H9 (cell line): ENCODE results near the gene TMEM198. TPM values are rescaled to one million over a fixed set of nuclear protein-coding genes. Genes with fewer than 3 reads are reported as not detected.

ENCODE experiments used
- DNase-seq: peaks from one replicate; pipeline ENCODE4 v3.0.0-alpha.2; 2017
- H2AFZ ChIP-seq: one replicate; pipeline ENCODE4 v1.6.1; 2013; ENCODE audit warnings: mild to moderate bottlenecking, low read length, control low read depth, moderate library complexity
- H2AK5ac ChIP-seq: 2 replicates; pipeline ENCODE4 v1.6.1; 2013; ENCODE audit warnings: low read length, control low read depth, mixed read lengths; ENCODE audit not compliant: insufficient read length
- H2BK120ac ChIP-seq: one replicate; pipeline ENCODE4 v1.6.1; 2013; ENCODE audit warnings: low read depth, mild to moderate bottlenecking, low read length, control low read depth, inconsistent platforms; ENCODE audit not compliant: poor library complexity, severe bottlenecking
- H2BK12ac ChIP-seq: 2 replicates; pipeline ENCODE4 v1.6.1; 2013; ENCODE audit warnings: low read length, control low read depth, mixed read lengths, low read depth; ENCODE audit not compliant: insufficient read length
- H2BK15ac ChIP-seq: 2 replicates; pipeline ENCODE4 v1.6.1; 2013; ENCODE audit warnings: low read depth, low read length, control low read depth
- H2BK20ac ChIP-seq: one replicate; pipeline ENCODE4 v1.6.1; 2013; ENCODE audit warnings: low read depth, mild to moderate bottlenecking, low read length, control low read depth, inconsistent platforms; ENCODE audit not compliant: poor library complexity, severe bottlenecking
- H2BK5ac ChIP-seq: 2 replicates; pipeline ENCODE4 v1.6.1; 2013; ENCODE audit warnings: low read length, control low read depth, mixed read lengths; ENCODE audit not compliant: insufficient read length
- H3K14ac ChIP-seq: 2 replicates; pipeline ENCODE4 v1.6.1; 2013; ENCODE audit warnings: low read length, control low read depth; ENCODE audit not compliant: insufficient read depth
- H3K18ac ChIP-seq: 2 replicates; pipeline ENCODE4 v1.6.1; 2013; ENCODE audit warnings: low read depth, mild to moderate bottlenecking, mixed read lengths, low read length, control low read depth; ENCODE audit not compliant: insufficient read length
- H3K23ac ChIP-seq: 2 replicates; pipeline ENCODE4 v1.6.1; 2013; ENCODE audit warnings: low read length, control low read depth, mixed read lengths, low read depth; ENCODE audit not compliant: insufficient read length
- H3K23me2 ChIP-seq: 2 replicates; pipeline ENCODE4 v1.6.1; 2013; ENCODE audit warnings: low read depth, mild to moderate bottlenecking, mixed read lengths, low read length, control low read depth; ENCODE audit not compliant: insufficient read length, poor library complexity, severe bottlenecking
- H3K27ac ChIP-seq: 2 replicates; pipeline ENCODE4 v1.5.1; 2013; ENCODE audit warnings: low read length, control low read depth, mixed read lengths, low read depth; ENCODE audit not compliant: insufficient read length
- H3K27me3 ChIP-seq: 2 replicates; pipeline ENCODE4 v1.6.1; 2013; ENCODE audit warnings: low read length, control low read depth, inconsistent platforms; ENCODE audit not compliant: insufficient read depth
- H3K4ac ChIP-seq: 2 replicates; pipeline ENCODE4 v1.6.1; 2013; ENCODE audit warnings: low read depth, mild to moderate bottlenecking, control low read depth, inconsistent platforms, low read length, moderate library complexity
- H3K4me1 ChIP-seq: 2 replicates; pipeline ENCODE4 v1.6.1; 2013; ENCODE audit warnings: low read length, control low read depth, inconsistent platforms; ENCODE audit not compliant: insufficient read depth
- H3K4me2 ChIP-seq: 2 replicates; pipeline ENCODE4 v1.6.1; 2013; ENCODE audit warnings: low read length, control low read depth, mixed read lengths; ENCODE audit not compliant: insufficient read length, insufficient read depth
- H3K56ac ChIP-seq: 2 replicates; pipeline ENCODE4 v1.6.1; 2013; ENCODE audit warnings: low read depth, mild to moderate bottlenecking, mixed read lengths, low read length, control low read depth; ENCODE audit not compliant: insufficient read length
- H3K79me1 ChIP-seq: 2 replicates; pipeline ENCODE4 v1.6.1; 2013; ENCODE audit warnings: low read depth, mild to moderate bottlenecking, moderate library complexity, low read length, control low read depth, inconsistent platforms; ENCODE audit not compliant: insufficient read depth, poor library complexity, severe bottlenecking
- H3K79me2 ChIP-seq: 2 replicates; pipeline ENCODE4 v1.6.1; 2013; ENCODE audit warnings: low read length, control low read depth, inconsistent platforms; ENCODE audit not compliant: insufficient read depth
- H3K9ac ChIP-seq: 2 replicates; pipeline ENCODE4 v1.6.1; 2013; ENCODE audit warnings: low read length, control low read depth, mixed read lengths; ENCODE audit not compliant: insufficient read length; ENCODE audit errors: extremely low read depth
- H3K9me3 ChIP-seq: one replicate; pipeline ENCODE4 v1.6.1; 2013; ENCODE audit warnings: low read depth, low read length, inconsistent platforms; ENCODE audit not compliant: control insufficient read depth
- H3T11ph ChIP-seq: one replicate; pipeline ENCODE4 v1.6.1; 2013; ENCODE audit warnings: mild to moderate bottlenecking, low read length, control low read depth, inconsistent platforms
- H4K20me1 ChIP-seq: one replicate; pipeline ENCODE4 v1.6.1; 2013; ENCODE audit not compliant: control insufficient read depth, insufficient read length, insufficient read depth
- H4K5ac ChIP-seq: 2 replicates; pipeline ENCODE4 v1.6.1; 2013; ENCODE audit warnings: low read depth, mild to moderate bottlenecking, mixed read lengths, low read length, control low read depth; ENCODE audit not compliant: insufficient read length
- H4K8ac ChIP-seq: replicated peaks from 2 replicates; pipeline ENCODE4 v1.6.1; 2013; ENCODE audit warnings: low read length, control low read depth, mixed read lengths, low read depth; ENCODE audit not compliant: insufficient read length
- H4K91ac ChIP-seq: 2 replicates; pipeline ENCODE4 v1.6.1; 2013; ENCODE audit warnings: low read depth, mild to moderate bottlenecking, moderate library complexity, mixed read lengths, low read length, control low read depth; ENCODE audit not compliant: insufficient read length
- H3K27ac Mint-ChIP-seq, 3 experiments: 2 replicates in 2 of 3; 3 replicates in 1 of 3; pipeline ENCODE4 v1.8.0; 2020 to 2021; ENCODE audit warnings: mixed read lengths in 3 of 3, mild to moderate bottlenecking in 1 of 3, moderate library complexity in 1 of 3
- H3K27me3 Mint-ChIP-seq: 2 replicates; pipeline ENCODE4 v1.8.0; 2021; ENCODE audit warnings: low read depth, mild to moderate bottlenecking, moderate library complexity, mixed read lengths
- H3K36me3 Mint-ChIP-seq, 3 experiments: 2 replicates in 2 of 3; 3 replicates in 1 of 3; pipeline ENCODE4 v1.8.0; 2020 to 2021; ENCODE audit warnings: low read depth in 3 of 3, mixed read lengths in 3 of 3; ENCODE audit not compliant: insufficient read depth in 1 of 3
- H3K4me1 Mint-ChIP-seq, 2 experiments: 2 replicates each; pipeline ENCODE4 v1.8.0; 2020; ENCODE audit warnings: mixed read lengths in 2 of 2
- H3K4me3 Mint-ChIP-seq, 2 experiments: 2 replicates in 1 of 2; 3 replicates in 1 of 2; pipeline ENCODE4 v1.8.0; 2020 to 2021; ENCODE audit warnings: mild to moderate bottlenecking in 2 of 2, mixed read lengths in 2 of 2, moderate library complexity in 1 of 2
- H3K9me3 Mint-ChIP-seq, 2 experiments: 2 replicates in 1 of 2; 3 replicates in 1 of 2; pipeline ENCODE4 v1.8.0; 2020; ENCODE audit warnings: mild to moderate bottlenecking in 2 of 2, mixed read lengths in 2 of 2, moderate library complexity in 1 of 2
- WGBS: extraction: QIAGEN DNeasy Blood & Tissue Kit; methylation state at CpG from one replicate; pipeline ENCODE4 v1.1.7; 2013; ENCODE audit warnings: missing lambda C conversion rate, low lambda C conversion rate, mixed read lengths; ENCODE audit not compliant: insufficient read length; ENCODE audit errors: extremely low coverage; 5-methylcytosine and 5-hydroxymethylcytosine counted together
- total RNA-seq: library from RNA; stranded (reverse); gene quantifications from 2 replicates; pipeline ENCODE4 v1.2.1, GENCODE V29; 2021
- TF ChIP-seq, protein P1 (sequence below): fragments of 200-600 bp; sonication (generic); conservative IDR thresholded peaks from 3 replicates; pipeline ENCODE4 v1.8.0; 2021; ENCODE audit warnings: antibody characterized with exemption, mild to moderate bottlenecking

Gene TMEM198
- total RNA-seq, 1 experiment from 2014 or later: 7.7 TPM

GRCh38 chr2:219524817-219525216 lies 19.0 kb upstream of the TMEM198 start:
- no peak overlapping the region for H2BK15ac ChIP-seq
- H4K8ac ChIP-seq: no peak overlapping the region
- WGBS: no CpG with 5 or more reads among the region's 2 CpGs
- H2BK120ac ChIP-seq: no peak overlapping the region
- no peak overlapping the region for H3K56ac ChIP-seq
- H2BK5ac ChIP-seq: no peak overlapping the region
- Mint-ChIP-seq H3K27ac (no peak overlapping the region), H3K9me3 (no peaks in the 10 kb centered on the region), H3K4me1 (peaks cover 53 to 65% of the 10 kb centered on the region in 2 experiments), H3K36me3 (no peaks in the 10 kb centered on the region), H3K4me3 (no peak overlapping the region), H3K27me3 (peaks cover 54% of the 10 kb centered on the region)
- no peaks in the 10 kb centered on the region; the same call in 1 of the 2 replicates for H3K27me3 ChIP-seq
- H3K14ac ChIP-seq: no peak overlapping the region
- H3K79me2 ChIP-seq: no peaks in the 10 kb centered on the region
- no peak overlapping the region for H3T11ph ChIP-seq
- no peak overlapping the region for H2BK20ac ChIP-seq
- no peak overlapping the region for H2AK5ac ChIP-seq
- H4K91ac ChIP-seq: no peak overlapping the region
- no peaks in the 10 kb centered on the region for H3K9me3 ChIP-seq
- no peak overlapping the region for H3K27ac ChIP-seq
- DNase-seq: no peak
- H3K23me2 ChIP-seq: peaks cover 4% of the 10 kb centered on the region
- no peaks in the 10 kb centered on the region for H4K20me1 ChIP-seq
- H3K79me1 ChIP-seq: no peaks in the 10 kb centered on the region
- no peak overlapping the region for H2BK12ac ChIP-seq
- H3K4ac ChIP-seq: no peak overlapping the region
- TF ChIP-seq, protein P1, sequence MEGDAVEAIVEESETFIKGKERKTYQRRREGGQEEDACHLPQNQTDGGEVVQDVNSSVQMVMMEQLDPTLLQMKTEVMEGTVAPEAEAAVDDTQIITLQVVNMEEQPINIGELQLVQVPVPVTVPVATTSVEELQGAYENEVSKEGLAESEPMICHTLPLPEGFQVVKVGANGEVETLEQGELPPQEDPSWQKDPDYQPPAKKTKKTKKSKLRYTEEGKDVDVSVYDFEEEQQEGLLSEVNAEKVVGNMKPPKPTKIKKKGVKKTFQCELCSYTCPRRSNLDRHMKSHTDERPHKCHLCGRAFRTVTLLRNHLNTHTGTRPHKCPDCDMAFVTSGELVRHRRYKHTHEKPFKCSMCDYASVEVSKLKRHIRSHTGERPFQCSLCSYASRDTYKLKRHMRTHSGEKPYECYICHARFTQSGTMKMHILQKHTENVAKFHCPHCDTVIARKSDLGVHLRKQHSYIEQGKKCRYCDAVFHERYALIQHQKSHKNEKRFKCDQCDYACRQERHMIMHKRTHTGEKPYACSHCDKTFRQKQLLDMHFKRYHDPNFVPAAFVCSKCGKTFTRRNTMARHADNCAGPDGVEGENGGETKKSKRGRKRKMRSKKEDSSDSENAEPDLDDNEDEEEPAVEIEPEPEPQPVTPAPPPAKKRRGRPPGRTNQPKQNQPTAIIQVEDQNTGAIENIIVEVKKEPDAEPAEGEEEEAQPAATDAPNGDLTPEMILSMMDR: no peak
- H2AFZ ChIP-seq: no peak overlapping the region
- H4K5ac ChIP-seq: no peak overlapping the region
- peaks cover 3% of the 10 kb centered on the region; the same call in 1 of the 2 replicates for H3K4me1 ChIP-seq
- H3K4me2 ChIP-seq: no peak overlapping the region
- H3K23ac ChIP-seq: no peak overlapping the region
- H3K18ac ChIP-seq: no peak overlapping the region
- no peak overlapping the region for H3K9ac ChIP-seq
